ENCODE measurements around the gene SHB. TPM values are rescaled to one million over a fixed set of nuclear protein-coding genes. Genes with fewer than 3 reads are reported as not detected.

The SHB gene
- total RNA-seq, 4 donors from 2014 or later, result 9.7 to 17.5 (median 14.2) TPM

GRCh38 chr9:38000735-38001134, 68.3 kb downstream of the SHB start:
- TF ChIP-seq POLR2A (IDR thresholded peaks at IDR 0.05), result no peak
- TF ChIP-seq, protein P1, sequence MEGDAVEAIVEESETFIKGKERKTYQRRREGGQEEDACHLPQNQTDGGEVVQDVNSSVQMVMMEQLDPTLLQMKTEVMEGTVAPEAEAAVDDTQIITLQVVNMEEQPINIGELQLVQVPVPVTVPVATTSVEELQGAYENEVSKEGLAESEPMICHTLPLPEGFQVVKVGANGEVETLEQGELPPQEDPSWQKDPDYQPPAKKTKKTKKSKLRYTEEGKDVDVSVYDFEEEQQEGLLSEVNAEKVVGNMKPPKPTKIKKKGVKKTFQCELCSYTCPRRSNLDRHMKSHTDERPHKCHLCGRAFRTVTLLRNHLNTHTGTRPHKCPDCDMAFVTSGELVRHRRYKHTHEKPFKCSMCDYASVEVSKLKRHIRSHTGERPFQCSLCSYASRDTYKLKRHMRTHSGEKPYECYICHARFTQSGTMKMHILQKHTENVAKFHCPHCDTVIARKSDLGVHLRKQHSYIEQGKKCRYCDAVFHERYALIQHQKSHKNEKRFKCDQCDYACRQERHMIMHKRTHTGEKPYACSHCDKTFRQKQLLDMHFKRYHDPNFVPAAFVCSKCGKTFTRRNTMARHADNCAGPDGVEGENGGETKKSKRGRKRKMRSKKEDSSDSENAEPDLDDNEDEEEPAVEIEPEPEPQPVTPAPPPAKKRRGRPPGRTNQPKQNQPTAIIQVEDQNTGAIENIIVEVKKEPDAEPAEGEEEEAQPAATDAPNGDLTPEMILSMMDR (IDR thresholded peaks at IDR 0.05), result no peak
- no peak for TF ChIP-seq EP300 (IDR thresholded peaks at IDR 0.05)
- H3K4me3 ChIP-seq, result no peak overlapping the region
- no peaks in the 10 kb centered on the region for H3K9me3 ChIP-seq
- no peaks in the 10 kb centered on the region for H3K27me3 ChIP-seq
- WGBS, 2 donors (ENCODE audit: low coverage in 1 of 2), result 93 to 100% methylated on average over 2 to 3 of the region's 5 CpGs
- no peaks in the 10 kb centered on the region for H3K36me3 ChIP-seq
- ATAC-seq, result no peak
- H3K27ac ChIP-seq, result no peak overlapping the region
- H3K4me1 ChIP-seq, result peaks cover 0 to 54% (median 11%) of the 10 kb centered on the region in 3 donors

- no peaks in the 10 kb centered on the region for H3K36me3 ChIP-seq
- peaks cover 0 to 54% (median 14%) of the 10 kb centered on the region in 3 donors for H3K4me1 ChIP-seq
- no peaks in the 10 kb centered on the region for H3K9me3 ChIP-seq
- no peak for ATAC-seq
- TF ChIP-seq EP300 (IDR thresholded peaks at IDR 0.05) (no peak), POLR2AphosphoS5 (IDR thresholded peaks at IDR 0.05) (no peak), POLR2A (IDR thresholded peaks at IDR 0.05) (no peak)
- TF ChIP-seq, protein P1 (IDR thresholded peaks at IDR 0.05), result no peak
- no peak overlapping the region for H3K27ac ChIP-seq
- H3K27me3 ChIP-seq, result no peaks in the 10 kb centered on the region
- 100% methylated on average over 2 to 3 of the region's 9 CpGs for WGBS, 2 donors (ENCODE audit: low coverage in 1 of 2)
- H3K4me3 ChIP-seq, result no peak overlapping the region
Observed at GRCh38 chr9:38000332-38000731, 68.7 kb downstream of the SHB start.

DNA sequence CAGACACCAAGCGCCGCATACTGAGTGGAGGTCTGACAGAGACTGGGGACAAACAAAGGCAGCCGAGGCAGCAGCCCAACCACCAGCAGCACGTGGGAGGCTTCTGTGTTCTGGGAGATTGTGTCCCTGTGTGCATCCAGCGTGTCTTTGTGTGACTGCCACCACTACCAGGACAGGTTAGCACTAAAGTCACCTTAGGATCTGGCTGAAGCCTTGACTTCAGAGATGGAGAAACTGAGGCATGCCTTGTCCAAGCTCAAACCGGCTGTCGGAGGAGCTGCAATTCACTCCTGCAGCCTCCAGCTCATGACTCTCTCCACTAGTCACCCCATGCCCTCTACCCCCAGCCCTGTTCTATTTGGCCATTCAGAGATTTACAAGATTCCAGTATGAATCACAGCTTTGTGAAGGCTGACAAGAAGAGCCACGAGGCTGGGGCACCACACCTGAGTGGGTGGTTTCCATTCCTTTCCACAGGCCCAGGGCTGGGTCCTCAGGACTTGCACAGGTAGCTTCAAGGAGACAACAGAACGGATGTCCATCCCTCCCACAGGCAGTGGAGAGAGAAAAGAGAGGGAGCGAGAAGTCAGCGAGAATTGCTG, 69.3 kb downstream of the SHB start:
- no peak for TF ChIP-seq POLR2A (IDR thresholded peaks at IDR 0.05)
- TF ChIP-seq EP300 (IDR thresholded peaks at IDR 0.05), result no peak
- no peak for TF ChIP-seq POLR2AphosphoS5 (IDR thresholded peaks at IDR 0.05)
- TF ChIP-seq, protein P1 (IDR thresholded peaks at IDR 0.05), result no peak
- no peak overlapping the region for H3K4me3 ChIP-seq
- peaks cover 0 to 57% (median 21%) of the 10 kb centered on the region in 3 donors for H3K4me1 ChIP-seq
- no peak for ATAC-seq
- H3K9me3 ChIP-seq, result no peaks in the 10 kb centered on the region
- 79% methylated on average over 9 of the region's 11 CpGs; no CpG with 5 or more reads in 1 of the 2 donors for WGBS, 2 donors (ENCODE audit: low coverage in 1 of 2)
- H3K27ac ChIP-seq, result no peak overlapping the region
- H3K36me3 ChIP-seq, result no peaks in the 10 kb centered on the region
- H3K27me3 ChIP-seq, result no peaks in the 10 kb centered on the region

DNA sequence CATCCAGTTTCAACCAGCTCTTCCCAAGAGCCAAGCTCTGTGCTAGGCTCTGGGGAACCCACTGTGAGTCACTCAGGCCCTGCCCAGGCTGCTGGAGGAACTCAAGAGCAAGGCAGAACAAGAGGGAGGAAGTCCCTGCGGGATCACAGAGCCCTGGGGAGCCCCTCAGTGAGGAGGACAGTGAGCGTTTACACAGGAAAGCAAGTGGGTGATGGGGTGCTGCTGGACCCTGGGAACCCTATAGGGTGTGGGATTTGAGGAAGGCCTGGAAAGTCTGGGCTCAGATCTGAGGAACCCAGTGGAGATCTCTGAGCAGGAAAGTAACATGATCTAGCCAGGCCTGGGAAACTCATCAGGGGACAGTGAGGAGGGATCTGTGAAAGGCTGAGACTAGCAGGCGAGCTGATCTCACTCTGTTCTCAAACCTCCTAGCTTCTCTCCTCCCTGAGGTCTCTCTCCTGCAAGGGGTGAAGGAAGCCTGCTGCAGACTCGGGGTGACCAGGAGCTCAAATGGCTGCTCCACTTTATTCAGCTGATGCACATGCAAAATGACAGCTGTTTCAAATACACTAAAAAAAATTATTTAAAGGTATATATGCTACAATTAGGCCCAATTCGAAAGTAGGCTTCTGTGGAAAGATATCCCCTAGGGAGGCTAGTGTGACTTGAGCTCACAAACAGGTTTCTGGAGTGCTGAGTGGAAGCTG, 70.0 kb downstream of the SHB start:
- TF ChIP-seq POLR2AphosphoS5 (IDR thresholded peaks at IDR 0.05) (no peak), POLR2A (IDR thresholded peaks at IDR 0.05) (no peak), EP300 (IDR thresholded peaks at IDR 0.05) (no peak)
- TF ChIP-seq, protein P1 (IDR thresholded peaks at IDR 0.05), result no peak
- WGBS, 2 donors (ENCODE audit: low coverage in 1 of 2), result 66 to 79% methylated on average over 2 of the region's 5 CpGs
- ATAC-seq, result no peak
- Histone ChIP-seq H3K36me3 (no peaks in the 10 kb centered on the region), H3K4me3 (no peak overlapping the region), H3K27me3 (no peaks in the 10 kb centered on the region), H3K4me1 (peaks cover 0 to 58% (median 25%) of the 10 kb centered on the region in 3 donors), H3K9me3 (no peaks in the 10 kb centered on the region), H3K27ac (peak overlapping the region in 2 of 4 donors; percentile 45 to 63)
